Measurements from ENCODE around the gene LHFPL2.

LHFPL2 gene

DNA sequence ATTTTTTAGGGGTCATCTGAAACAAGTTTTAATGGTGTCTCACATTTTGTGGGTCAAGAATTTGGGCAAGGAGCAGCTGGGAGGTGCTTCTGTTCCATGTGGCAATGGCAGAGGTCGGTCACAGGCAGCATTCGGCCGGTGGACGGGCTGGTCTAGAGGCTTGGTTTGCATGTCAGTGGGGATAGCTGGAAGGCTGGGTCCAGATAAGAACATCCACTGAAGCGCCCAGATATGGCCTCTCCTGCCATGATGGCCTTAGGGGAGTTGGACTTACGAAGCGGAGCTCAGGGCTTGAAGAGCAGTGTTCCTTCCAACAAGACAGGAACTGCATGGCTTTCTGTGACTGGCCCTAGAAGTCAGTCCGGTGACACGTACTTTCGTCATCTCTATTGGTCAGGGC, 30.3 kb downstream of the LHFPL2 start:
- DNase-seq (ENCODE audit: low spot score): no peak

GRCh38 chr5:78615697-78616096, 32.9 kb downstream of the LHFPL2 start:
- no peak for DNase-seq (ENCODE audit: low spot score)

- DNase-seq (ENCODE audit: low spot score): no peak
These were observed 33.8 kb downstream of the LHFPL2 start for GRCh38 chr5:78614816-78615215.

DNA sequence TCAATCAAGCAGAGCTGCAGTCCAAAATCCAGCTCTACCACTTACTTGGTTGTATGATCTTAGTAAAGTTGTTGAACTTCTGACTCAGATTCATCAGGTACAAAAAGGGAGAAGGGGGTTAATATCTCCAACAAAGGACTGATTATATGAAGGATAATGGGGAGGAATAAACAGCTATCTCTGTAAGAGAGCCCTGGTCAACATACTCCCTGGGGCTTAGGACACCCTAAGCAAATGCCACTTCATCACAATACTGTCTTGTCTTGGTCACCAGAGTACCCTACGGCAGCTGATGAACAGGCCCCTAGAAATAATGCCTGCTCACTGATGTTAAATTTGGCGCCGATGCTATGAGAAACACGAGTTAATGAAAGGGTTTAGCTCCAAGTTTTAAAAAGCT, 34.8 kb downstream of the LHFPL2 start:
- no peak for DNase-seq (ENCODE audit: low spot score)

- DNase-seq (ENCODE audit: low spot score): no peak
These were observed 35.4 kb downstream of the LHFPL2 start for GRCh38 chr5:78613151-78613533.

- no peak for DNase-seq (ENCODE audit: low spot score)
These were observed 36.1 kb downstream of the LHFPL2 start for GRCh38 chr5:78612227-78613150.

GRCh38 chr5:78611126-78611605, 37.4 kb downstream of the LHFPL2 start:
- DNase-seq (ENCODE audit: low spot score): no peak

GRCh38 chr5:78610636-78611035, 37.9 kb downstream of the LHFPL2 start:
- DNase-seq (ENCODE audit: low spot score): no peak

- no peak for DNase-seq (ENCODE audit: low spot score)
These were observed 38.4 kb downstream of the LHFPL2 start for GRCh38 chr5:78610163-78610583.

GRCh38 chr5:78607864-78608263, 40.7 kb downstream of the LHFPL2 start:
- DNase-seq (ENCODE audit: low spot score): no peak

DNA sequence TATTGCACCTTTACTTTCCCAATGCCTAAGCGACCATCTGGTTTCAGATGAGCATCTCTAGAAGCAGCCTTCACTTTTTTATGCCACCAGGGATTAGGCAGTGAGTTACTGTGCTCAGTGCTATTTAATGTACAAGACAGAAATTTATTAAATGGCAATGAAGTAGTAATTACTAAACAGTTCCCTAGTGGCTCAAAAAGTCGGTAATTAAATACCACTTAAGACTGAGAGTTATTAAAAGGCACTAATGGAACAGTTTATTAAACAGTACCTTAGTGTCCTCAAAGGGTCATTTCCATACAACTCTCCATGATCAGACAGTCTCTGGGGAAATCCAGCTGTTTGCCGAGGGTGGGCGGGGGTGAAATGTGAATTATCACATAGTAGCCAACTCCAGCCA, 42.3 kb downstream of the LHFPL2 start:
- DNase-seq (ENCODE audit: low spot score): no peak

DNA sequence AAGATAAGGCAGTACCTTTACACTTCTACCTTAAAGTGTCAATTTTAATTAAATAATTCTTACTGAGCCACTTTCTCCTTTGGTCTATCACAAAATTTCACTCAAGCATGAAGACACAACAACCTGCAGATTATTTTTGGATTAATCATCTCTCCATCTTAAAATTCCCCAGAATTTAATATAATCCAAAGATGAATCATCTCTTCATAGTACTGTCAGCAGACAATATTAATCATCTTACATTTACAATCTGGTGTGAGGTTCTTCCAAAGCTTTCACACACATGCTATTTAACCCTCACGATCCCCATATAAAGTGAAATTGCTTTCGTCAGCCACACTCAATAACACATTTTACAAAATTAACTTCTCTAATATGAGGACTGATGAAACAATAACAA, 43.0 kb downstream of the LHFPL2 start:
- no peak for DNase-seq (ENCODE audit: low spot score)

DNA sequence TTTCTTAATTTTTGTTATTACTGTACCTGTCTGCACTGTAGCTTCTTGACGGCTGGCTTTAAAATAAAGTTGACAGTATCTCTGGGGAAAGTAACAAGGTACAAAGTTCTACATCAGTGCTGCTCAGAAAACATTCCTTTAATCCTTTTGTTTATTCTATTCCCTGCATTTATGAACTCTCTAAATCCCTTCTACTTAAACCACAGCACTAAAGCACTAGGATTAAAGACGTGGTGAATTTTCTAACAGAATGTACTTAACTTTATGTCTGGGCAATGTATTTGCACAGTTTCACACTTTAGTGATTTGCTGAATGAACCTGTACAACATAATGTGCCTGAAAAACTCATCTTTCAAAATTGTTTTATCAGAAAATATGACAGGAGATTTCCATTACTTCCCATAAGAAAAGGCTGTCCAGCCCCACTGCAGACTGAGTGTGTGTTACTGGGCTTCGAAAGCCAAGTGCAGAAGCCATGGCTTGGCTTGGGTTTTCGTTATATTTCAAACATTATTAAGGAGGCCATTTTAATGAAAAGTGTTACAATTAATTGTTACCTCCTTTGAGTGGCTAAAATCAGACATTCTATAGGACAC, 43.8 kb downstream of the LHFPL2 start:
- DNase-seq (ENCODE audit: low spot score): no peak

DNA sequence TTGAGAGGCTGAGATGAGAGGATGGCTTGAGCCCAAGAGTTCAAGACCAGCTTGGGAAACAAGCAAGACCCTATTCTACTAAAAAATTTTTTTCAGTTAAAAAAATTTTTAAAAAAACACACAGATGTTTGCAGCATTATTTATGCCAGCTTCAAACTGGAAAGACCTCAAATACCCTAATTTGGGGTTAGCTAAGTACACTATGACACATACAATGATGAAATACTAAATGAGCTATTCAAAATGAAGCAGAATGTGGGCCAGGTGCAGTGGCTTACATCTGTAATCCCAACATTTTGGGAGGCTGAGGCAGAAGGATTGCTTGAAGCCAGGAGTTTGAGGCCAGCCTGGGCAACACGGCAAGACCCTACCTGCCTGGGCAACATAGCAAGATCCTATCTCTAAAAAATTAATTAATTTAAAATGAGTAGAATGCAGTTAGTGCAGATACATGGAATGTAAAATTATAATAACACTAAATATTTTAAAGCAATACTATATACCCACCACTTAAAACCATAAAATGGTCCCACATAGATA, 44.9 kb downstream of the LHFPL2 start:
- no peak for DNase-seq (ENCODE audit: low spot score)

- DNase-seq (ENCODE audit: low spot score): no peak
These were observed 46.2 kb downstream of the LHFPL2 start for GRCh38 chr5:78602400-78602799.

GRCh38 chr5:78601559-78602314, 46.8 kb downstream of the LHFPL2 start:
- DNase-seq (ENCODE audit: low spot score): no peak

DNA sequence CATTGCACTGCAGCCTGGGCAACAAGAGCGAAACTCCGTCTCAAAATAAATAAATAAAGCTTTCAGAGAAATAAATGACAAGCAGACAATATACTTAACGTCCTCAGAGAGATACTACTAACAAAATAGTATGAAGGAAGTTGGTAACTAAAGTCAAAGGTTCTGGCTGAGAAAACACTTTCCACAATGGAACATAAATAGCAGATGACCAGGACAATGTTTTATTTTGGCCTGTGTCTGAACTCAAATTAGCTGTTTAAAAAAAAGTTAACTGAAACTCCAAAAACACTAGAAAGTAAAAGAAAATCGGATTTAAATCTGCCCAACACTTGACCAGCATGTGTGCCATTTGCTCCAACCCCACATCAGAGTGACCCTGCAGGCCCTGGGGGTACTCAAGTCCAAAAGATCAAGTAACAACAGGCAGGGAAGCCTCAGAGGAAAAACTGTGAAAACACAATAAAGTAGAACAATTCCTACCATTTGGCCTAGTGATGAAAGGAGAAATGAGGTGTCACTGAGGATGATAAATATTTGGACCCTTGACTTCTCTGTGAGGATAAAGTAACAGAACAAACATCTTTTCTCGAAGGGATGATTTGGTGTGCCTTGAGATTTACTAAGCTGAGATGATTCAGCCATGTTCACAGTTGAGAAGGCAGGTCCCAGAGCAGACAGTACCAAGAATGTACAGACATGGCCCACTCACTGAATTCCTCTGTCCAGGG, 47.7 kb downstream of the LHFPL2 start:
- DNase-seq (ENCODE audit: low spot score): no peak

DNA sequence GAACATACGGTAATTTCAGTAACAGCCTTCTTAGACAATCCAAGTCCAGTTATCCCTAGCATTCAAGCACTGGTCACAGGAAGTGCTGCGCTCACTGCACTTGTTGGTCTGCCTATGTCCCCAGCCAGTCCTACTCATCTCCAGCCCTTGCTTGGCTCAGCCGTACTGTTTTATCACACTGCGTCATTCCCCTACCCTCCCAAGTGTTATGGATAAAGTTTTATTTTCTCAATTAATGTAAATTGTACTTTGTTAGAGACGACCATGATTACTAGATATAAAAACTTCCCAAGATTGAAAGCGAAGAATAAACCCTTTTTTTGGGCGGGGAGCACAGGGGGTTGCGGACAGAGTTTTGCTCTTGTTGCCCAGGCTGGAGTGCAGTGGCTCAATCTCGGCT, 49.6 kb downstream of the LHFPL2 start:
- no peak for DNase-seq (ENCODE audit: low spot score)

GRCh38 chr5:78597974-78598371, 50.6 kb downstream of the LHFPL2 start:
- no peak for DNase-seq (ENCODE audit: low spot score)

GRCh38 chr5:78597068-78597973, 51.3 kb downstream of the LHFPL2 start:
- DNase-seq (ENCODE audit: low spot score): no peak

- no peak for DNase-seq (ENCODE audit: low spot score)
These were observed 53.1 kb downstream of the LHFPL2 start for GRCh38 chr5:78595458-78595921.
